Stimulated activated CD4-positive, alpha-beta T cell treated with anti-CD3 and anti-CD28 coated beads, Interleukin-4, amount 100 ng/mL, for 48 hours (primary cell): ENCODE results near the gene PHKB.

ENCODE experiments used
- DNase-seq, 2 donors: peaks; one replicate each; pipeline ENCODE4 v3.0.0-alpha.2; 2020; ENCODE audit warnings: low read depth in 2 of 2

Gene PHKB

GRCh38 chr16:47728205-47728604 lies 267.1 kb downstream of the PHKB start:
- DNase-seq = no peak

GRCh38 chr16:47729701-47730100 lies 268.6 kb downstream of the PHKB start:
- no peak for DNase-seq

- DNase-seq = no peak
These were observed 270.1 kb downstream of the PHKB start for GRCh38 chr16:47731252-47731651.

- no peak for DNase-seq
These were observed 271.0 kb downstream of the PHKB start for GRCh38 chr16:47732122-47732521.

- DNase-seq = peak in 1 of 2 donors; percentile 18
These were observed 271.5 kb downstream of the PHKB start for GRCh38 chr16:47732523-47733111.

- DNase-seq = no peak
These were observed 273.1 kb downstream of the PHKB start for GRCh38 chr16:47734081-47734857.

- DNase-seq = no peak
These were observed 274.0 kb downstream of the PHKB start for GRCh38 chr16:47734987-47735594.

- DNase-seq = no peak
These were observed 289.2 kb downstream of the PHKB start for GRCh38 chr16:47750371-47750770.
